Amniotic epithelial cell (primary cell): Measurements from ENCODE around the gene SLC27A6.
"Not testable (repeated sequence)": the region's sequence is repeated elsewhere in the genome, so short reads cannot be mapped to it uniquely, and the experiment has no call there.

Source experiments
- DNase-seq: peaks from one replicate; pipeline ENCODE4 v3.0.0-alpha.2; 2010; ENCODE audit warnings: low read depth

Gene SLC27A6

DNA sequence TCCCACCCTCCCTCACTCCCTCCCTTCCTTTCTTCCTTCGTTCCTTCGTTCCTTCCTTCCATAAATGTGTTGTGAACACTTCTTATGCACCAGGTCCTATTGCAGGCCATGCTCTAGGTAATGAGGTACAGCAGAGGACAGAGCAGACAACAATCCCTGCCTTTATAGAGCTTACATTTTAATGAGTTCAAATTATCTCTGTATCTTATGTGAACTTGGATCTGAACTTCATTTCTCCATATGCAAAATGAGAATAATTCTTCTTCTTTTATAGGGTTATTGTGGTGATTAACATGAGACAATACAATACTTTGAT, 37.2 kb downstream of the SLC27A6 start:
- DNase-seq = no peak

DNA sequence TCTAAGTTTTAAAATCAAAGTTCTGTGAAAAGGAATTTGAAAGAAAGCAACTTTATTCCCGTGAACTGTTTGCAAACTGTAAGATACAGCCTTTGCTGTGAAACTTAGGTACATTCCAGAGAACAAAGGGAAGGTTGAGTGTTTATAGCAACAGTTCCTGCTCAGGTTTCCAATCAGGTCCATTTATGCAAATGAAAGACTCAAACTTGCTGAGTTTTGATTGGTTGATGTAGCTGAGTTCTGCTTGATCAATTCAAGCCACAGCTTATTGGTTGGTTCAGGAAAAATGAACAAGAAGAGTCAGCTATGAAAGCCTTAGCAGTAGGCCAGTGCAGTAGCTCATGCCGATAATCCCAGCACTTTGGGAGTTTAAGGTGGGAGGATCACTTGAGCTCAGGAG, 37.9 kb downstream of the SLC27A6 start:
- DNase-seq = peak; percentile 15

DNA sequence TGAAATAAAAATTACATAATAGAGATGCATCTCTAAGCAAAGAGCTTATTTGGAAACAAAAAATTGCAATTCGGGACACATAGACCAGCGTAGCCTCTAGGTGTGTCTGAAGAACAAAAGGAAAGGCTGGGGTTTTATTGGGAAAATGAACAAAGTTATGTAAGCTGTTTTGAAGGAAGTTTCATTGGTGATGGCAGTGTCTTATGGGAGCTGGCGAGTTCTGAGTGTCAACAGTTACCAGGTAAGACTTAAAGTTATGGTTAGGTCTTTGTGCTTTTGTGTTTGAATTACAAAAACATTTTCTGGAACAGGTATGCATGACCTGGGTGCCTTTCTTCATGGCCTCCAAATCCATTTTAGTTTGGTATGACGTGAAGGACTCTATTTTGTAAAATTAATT, 48.9 kb downstream of the SLC27A6 start:
- DNase-seq = no peak

DNA sequence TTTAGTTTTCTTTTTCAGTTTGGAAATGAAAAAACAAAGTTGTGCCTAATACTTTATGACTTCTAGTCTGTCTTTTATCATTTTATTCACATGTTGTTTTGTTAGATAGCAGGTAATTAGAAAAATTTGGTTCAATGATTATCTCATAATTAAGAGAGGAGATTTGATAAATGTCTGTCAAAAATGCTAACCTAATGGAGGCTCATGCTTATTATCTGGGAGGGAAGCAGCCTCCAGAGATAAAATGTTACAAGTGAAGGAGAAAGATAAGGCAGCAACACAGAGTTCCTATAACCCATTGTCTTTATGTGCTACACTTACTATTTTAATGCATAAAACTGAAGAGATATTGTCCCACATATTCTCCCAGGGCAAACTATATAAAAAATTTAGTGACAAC, 53.5 kb downstream of the SLC27A6 start:
- DNase-seq = no peak

DNA sequence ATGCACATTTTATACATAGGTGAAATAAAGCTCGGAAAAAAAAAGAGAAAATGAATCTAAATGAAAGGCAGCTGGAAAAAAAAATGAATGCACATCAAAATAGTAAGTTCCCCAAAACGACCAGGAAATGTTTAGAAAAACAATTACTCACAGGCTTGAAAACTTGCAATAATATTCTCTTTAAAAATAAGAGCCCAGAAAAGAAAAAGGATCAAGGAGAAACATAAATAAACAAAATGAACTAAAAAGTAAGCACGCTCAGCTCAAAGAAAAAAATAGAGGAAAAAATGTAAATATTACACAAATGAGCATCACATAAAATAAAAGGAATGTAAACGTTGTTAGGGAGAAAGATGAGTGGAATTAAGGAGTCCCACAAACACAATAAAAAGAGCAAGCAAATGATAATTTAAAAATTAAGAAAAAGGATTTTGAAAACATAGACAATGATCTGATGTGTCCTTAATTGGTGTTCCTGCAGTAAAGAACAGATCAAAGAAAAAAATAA, 54.2 kb downstream of the SLC27A6 start:
- no peak for DNase-seq

DNA sequence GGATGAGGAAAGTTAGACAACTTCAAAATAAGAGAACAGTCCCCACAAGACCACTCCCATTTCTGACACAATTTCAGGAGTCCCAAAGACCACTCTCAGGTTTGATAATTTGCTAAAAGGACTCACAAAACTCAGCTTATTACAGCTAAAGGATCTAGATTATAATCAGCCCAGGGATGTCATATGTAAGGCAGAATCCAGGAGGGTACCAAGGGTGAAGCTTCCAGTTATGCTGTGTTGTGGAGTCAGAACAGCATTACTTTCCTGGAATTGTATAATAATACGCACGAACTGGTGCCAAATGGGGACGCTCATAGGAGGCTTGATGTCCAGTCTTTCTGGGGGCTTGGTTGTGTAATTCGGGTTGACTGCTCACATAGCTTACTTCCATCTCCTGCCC, 55.4 kb downstream of the SLC27A6 start:
- DNase-seq = no peak

DNA sequence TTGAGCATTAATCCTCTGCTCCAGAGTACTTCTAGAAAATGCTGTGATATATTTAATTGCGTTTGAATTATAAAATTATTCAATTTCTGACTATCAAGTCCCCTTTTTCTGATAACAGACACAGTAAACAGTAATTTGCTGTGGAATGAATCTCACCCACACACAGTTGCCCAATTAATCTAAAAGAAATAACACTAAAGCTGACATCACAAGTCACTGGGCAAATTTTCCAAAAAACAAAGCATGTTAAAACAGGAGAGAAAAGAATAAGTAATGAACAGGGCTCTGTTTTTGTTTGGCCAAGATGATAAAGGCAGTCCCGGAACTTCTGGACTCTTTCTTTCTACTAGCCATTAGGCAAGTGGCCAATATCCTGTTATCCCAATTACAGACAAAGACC, 56.5 kb downstream of the SLC27A6 start:
- DNase-seq = no peak

DNA sequence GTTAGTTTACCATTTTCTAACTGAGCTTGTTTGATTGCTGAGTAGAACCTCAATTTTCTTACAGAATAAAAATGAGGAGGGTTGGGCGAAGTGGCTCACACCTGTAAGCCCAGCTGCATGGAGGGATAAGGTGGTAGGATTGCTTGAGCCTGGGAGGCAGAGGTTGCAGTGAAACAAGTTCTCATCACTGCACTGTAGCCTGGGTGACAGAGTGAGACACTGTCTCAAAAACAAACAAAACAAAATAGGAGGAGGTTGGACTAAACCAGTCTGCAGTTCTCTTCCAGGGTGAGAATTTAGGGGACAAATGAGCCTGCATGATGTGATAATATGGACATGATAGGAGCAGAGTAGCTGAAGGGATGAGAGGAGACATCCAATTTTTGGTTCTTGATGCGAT, 57.3 kb downstream of the SLC27A6 start:
- no peak for DNase-seq

DNA sequence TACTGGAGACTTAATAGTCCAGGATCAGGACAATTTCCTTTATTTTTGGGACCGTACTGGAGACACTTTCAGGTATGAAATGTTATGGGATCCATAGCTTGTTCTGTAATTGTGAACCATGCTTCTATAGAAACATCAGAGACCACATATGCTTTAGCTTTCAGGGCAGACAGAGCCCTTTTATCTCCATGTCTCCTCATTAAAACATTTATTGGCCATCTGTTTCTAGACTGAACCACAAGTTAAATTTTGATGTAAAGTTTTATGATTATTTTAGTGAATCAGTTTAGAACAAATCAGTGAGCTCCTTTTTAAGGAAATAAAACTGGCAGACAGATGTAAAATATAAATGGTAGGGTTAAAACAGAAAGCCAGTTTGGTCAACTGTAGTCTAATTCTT, 62.0 kb downstream of the SLC27A6 start:
- no peak for DNase-seq

DNA sequence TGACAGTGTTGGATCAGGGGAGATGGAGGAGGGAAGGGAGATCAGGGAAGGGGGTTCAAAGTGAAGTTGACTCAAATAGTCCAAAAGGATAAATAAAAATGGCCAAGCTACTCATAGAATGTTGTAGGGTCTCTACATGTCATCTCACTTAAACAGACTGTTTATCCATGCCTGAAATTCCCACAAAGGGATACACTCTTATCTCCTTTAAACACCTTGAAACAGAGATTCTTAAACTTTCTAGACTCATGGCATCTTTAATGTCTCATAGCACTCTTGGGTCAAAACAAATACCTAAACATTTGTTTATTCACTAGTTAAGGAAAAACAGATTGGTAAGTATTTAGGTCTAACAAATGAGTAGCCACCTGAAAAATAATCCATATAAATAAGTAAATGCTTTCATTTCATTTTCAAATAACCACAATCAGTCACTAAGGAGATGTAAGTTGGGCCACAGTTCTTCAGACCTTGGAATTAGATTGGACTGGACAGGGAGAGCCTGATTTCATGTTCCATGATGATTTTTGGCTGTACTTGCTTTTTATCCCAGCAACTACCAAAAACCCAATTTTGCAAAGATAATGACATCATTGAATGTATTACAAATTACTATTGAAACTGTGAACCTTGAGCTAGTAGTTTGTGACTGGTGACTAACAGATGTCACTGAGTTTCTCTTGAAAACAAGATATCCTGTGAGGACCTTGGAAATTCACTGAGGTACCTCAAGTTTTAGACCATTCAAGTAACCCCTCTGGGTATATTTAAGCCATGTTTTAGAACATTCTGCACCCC, 66.8 kb downstream of the SLC27A6 start:
- DNase-seq = no peak

DNA sequence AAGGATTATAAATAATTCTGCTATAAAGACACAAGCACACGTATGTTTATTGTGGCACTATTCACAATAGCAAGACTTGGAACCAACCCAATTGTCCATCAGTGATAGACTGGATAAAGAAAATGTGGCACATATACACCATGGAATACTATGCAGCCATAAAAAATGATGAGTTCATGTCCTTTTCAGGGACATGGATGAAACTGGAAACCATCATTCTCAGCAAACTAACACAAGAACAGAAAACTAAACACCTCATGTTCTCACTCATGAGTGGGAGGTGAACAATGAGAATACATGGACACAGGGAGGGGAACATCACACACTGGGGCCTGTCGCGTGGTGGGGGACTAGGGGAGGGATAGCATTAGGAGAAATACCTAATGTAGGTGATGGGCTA, 71.0 kb downstream of the SLC27A6 start:
- DNase-seq = not testable (repeated sequence)

DNA sequence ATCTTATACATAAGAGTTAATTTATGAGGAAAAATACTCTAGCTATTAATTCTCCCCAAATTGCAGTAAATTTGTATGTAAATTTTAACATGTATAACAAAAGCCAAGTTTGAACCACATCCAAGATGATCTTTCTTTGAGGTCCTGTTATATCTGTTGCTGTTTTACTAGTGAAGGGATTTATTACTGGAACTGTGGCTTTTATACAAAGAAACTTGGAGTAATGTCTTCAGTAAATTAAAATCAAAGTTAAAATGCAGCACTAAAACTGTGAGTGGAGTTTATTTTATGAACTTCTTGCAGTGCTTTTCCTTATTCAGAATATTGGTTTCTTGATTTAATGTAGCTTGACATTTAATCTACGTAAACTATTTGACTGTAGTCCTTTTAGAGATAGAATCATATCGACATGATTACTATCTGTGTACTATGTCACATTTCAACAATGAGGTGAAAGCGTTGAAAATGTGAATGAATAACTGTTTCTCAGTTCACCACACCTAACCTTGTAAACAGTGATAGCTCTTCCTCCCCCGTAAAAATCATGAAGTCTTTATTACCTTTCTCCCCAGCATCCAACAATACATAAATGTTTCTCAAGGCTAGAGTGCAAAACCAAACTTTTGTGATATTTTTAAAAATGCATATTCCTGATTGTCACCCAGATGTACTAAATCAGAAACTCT, 76.1 kb downstream of the SLC27A6 start:
- no peak for DNase-seq

DNA sequence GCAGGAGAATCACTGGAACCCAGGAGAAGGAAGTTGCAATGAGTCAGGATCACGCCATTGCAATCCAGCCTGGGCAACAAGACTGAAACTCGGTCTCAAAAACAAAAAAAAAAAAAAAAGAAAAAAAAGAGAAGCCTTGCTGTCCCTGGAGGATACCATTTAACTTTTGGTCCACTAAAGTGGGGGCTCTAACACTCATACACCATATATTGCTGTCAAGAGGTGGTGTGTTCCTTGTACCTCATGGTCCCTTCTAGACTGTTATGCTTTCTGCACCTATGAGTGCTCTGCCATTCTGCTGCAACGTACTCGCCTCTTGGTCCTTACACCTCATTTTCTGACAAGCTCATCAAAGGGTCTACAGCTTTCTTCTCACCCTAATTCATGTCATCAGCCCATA, 77.0 kb downstream of the SLC27A6 start:
- DNase-seq = no peak

DNA sequence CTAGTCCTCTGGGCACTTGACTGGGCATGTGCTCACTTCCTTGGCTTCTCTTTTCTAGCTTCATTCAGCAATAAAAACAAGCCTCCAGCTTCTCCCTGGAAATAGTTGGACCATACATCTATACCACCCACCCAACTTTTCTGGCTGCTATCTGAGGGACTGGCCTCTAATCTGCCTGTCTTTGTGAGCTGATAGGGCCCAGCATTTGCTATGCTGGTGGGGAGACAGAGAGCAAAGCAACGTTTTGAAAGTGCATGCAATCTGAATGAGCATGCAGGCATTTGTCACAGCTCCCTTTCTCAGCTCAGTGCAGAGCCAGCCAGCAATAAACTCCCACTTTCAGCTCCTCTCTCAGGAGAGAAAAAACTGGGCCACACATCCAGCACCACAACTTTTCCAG, 78.6 kb downstream of the SLC27A6 start:
- DNase-seq = no peak

DNA sequence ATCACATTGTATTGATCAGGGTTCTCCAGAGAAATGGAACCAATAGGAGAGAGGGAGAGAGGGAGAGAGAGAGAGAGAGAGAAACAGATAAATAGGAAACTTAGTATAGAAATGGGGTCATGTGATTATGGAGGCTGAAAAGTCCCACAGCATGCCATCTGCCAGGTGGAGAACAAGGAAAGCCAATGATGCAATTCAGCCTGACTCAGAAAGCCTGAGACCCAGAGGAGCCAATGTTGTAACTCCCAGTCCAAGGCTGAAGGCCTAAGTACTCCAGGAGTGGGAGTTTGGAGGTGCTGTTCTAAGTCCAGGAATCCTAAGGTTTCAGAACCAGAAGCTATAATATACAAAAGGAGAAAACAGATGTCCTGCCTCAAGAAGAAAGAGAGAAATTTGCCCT, 80.9 kb downstream of the SLC27A6 start:
- DNase-seq = peak; percentile 50

DNA sequence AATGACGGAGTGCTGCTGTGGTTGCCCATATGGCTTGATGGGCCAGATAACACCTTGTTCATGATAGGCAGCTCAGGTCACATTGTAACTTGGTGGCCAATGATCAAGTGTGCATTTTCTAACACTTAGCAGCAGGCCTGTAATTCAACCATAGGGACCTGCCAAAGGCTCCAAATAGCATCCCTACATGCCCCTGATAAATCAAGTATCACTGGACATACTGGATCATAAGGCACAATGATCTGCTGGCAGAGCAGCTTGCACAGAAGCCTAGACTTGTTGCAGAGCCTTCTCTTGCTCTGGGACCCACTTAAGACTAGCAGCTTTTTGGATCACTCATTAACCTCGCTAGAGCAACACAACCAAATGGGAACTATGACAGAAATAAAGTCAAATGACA, 83.2 kb downstream of the SLC27A6 start:
- DNase-seq = no peak

DNA sequence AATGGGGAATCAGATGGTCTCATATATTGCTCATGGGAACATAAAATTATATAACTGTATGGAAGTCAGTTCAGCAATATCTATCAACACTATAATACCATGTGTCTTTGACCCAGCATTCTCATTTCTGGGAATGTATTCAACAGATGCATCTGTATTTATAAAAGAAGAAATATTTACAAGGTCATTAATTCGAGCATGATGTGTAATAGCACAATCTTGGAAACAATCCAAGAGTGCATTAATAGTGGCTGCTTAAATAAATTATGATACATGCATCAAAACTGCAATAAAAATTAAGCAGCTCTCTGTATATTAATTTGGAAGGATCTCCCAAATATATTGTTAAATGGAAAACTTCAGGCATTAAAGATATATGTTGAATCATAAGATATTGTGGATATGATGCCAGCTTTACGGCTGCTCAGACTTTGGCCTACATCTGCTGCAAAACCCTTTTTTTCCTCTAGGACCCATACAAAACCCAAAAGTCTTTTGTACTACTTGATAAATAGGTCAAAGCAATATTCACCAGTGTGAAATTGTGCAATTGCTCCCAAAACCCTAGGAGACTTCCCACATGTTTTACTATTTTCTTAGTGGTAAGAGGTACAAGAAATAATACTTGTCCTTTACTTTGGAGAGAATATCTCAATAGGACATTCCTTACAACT, 84.0 kb downstream of the SLC27A6 start:
- no peak for DNase-seq

DNA sequence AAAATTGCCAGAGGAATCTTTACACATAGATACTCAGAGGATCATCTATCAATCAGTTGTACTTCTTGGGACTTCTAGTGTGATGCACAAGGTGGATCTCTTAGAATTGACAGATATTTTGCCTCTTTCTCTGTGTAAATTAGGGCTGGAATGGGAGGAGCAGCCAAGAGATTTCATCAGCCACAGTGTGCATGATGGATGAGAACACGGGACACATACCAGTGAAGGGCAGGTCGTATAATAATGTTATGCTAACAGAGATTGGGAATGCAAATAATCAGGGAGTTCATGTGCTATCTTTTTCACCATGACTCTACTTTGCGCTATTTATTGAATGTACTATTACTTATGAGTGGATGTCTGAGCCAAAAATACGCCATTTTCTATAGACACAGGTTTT, 86.0 kb downstream of the SLC27A6 start:
- DNase-seq = no peak

DNA sequence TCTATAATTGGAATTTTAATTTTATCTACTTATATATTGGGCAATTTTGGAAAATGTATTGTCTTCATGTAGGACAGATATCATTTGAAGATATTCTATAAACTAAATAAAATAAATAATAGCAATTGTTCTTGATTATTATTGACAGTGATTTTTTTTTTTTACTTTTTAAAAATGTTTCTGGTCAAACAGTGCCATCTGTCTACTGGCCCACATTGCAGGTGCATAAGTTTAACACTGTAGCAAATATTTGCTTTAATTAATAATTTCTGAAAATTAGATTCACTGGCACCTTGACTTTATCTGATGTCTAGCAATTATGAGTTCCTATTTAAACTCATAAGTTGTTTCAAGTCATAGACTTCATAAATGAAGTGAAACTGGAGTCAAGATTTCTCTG, 88.2 kb downstream of the SLC27A6 start:
- no peak for DNase-seq

DNA sequence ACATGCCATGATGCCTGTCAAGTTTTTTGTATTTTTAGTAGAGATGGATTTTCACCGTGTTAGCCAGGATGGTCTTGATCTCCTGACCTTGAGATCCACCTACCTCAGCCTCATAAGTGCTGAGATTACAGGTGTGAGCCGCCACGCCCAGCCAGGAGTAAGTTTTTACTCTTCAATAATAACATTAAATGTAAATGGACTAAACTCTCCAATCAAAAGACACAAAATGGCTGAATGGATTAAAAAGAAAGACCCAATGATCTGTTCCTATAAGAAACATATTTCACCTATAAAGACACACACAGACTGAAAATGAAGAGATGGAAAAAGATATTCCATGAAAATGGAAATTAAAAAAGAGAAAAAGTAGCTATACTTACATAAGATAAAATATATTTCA, 92.0 kb downstream of the SLC27A6 start:
- DNase-seq = no peak

DNA sequence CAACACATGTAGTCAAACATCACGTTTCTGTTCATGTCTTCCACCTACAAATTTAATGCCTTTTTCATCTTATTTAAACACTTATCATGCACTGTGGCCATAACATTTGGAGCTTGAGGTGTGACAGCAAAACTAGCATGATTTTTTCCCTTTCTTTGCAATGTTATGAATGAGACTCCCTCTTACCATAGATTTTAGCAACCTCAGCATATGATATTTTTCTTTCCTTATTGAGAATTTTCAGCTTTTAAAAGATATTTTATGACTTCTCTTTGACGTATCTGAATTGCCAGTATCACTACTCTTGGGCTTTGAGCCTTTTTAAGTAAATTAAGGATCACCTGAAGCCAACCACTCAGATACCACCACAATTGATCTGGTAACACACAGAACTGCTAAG, 96.6 kb downstream of the SLC27A6 start:
- no peak for DNase-seq

DNA sequence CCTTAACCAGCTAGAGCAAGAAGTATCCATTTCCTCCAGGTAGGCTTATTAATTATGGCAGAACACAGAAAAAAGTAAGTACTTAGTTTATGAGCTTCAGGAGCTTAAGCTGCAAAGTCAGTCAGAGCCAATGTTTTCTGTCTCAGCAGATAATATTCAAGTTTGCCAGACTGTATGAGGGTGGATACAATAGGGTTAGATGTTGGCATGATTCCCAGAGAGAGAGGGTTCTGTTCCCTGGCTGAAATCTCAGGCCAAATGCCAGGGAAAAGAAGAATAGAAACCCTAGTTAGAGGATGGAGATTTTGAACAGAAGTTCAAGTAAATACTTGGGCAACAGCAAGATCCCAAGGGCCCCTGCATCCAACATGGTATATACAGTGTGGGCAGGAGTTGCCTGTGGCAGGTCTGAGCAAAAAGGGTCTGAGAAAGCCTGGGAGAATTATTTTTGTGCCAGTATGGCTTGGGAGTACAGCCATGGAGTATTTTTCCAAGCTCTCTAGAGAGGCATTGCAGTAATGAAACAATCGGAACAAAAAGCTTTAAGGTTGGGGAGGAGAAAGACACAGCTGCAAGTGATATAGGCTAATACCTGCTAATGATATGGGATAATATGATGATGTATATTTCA, 98.3 kb downstream of the SLC27A6 start:
- DNase-seq = peak; percentile 38

DNA sequence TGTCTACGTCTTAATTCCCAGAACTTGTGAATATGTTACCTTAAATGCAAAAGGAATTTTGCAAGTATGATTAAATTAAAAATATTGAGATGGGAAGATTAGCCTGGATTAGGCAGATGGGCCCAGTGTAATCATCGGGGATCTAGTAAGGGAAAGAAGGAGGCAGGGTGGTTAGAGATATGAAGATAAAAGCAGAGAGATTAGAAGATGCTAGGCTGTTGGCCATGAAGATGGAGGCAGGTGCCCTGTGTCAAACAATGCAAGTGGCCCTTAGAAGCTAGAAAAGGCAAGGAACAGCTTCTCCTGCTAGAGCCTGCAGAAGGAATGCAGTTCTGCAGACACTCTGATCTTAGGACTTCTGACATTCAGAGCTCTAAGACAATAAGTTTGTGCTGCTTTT, 100.4 kb downstream of the SLC27A6 start:
- DNase-seq = no peak
